Tibial artery (tissue), 4 donors: ENCODE measurements around the gene KLHL3.

ENCODE experiments used
- DNase-seq, 2 donors: peaks; one replicate each; pipeline ENCODE4 v3.0.0-alpha.2; 2019
- H3K27ac ChIP-seq, 2 donors: fragments of 200-600 bp; sonication (generic) in 1 of 2; 1 replicate in 1 of 2; 2 replicates in 1 of 2; pipeline ENCODE4 v1.5.1; 2018 to 2019; ENCODE audit warnings: mild to moderate bottlenecking in 1 of 2
- H3K27me3 ChIP-seq, 2 donors: fragments of 200-600 bp; sonication (generic) in 1 of 2; one replicate each; pipeline versions ENCODE4 v1.5.1 to v1.6.0; 2016 to 2019
- H3K36me3 ChIP-seq, 3 donors: fragments of 200-600 bp; sonication (generic) in 2 of 3; one replicate each; pipeline ENCODE4 v1.5.1; 2016 to 2019; ENCODE audit warnings: mild to moderate bottlenecking in 2 of 3
- H3K4me1 ChIP-seq, 4 donors: fragments of 200-600 bp; sonication (generic) in 2 of 4; 1 replicate in 3 of 4; 2 replicates in 1 of 4; pipeline ENCODE4 v1.5.1; 2016 to 2019
- H3K4me3 ChIP-seq, 2 donors: fragments of 200-600 bp; sonication (generic) in 1 of 2; 1 replicate in 1 of 2; 2 replicates in 1 of 2; pipeline ENCODE4 v1.5.1; 2018 to 2019; ENCODE audit warnings: mild to moderate bottlenecking in 2 of 2
- H3K9me3 ChIP-seq, 3 donors: fragments of 200-600 bp; sonication (generic) in 1 of 3; one replicate each; pipeline ENCODE4 v1.5.1; 2016 to 2019
- intact Hi-C: fragments of 100-400 bp; cut with DNase I; formaldehyde crosslinking; loops from one replicate; pipeline ENCODE4 v1.15.0; 2023; ENCODE audit warnings: low total_unique reads
- TF ChIP-seq, protein P1 (sequence below), 2 experiments: fragments of 200-600 bp in 1 of 2; fragments of 450-650 bp in 1 of 2; IDR thresholded peaks; one replicate each; pipeline ENCODE4 v1.5.1; 2017 to 2019; ENCODE audit warnings: antibody characterized with exemption in 2 of 2, mild to moderate bottlenecking in 1 of 2, moderate library complexity in 1 of 2

KLHL3 gene

DNA sequence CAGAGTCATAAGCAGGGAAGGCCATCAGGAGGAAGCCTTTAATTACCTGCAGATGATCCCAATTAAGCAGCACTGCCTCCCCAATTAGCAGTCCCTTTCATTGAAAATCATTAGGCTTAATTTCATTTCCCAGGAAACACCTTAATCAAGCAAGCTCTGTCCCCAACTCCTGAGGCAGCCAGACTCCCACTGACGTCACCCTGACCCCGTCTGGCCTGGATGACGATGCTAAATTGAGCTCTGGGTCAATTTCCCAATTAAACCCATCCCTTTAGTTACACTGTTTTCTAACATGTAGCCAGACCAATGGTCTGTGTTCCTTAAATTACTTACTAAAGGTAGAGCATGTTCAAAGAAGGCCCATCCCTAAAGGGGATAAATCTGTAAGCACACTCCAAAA is 152.8 kb downstream of the KLHL3 start:
- no peaks in the 10 kb centered on the region for H3K4me1 ChIP-seq
- no peaks in the 10 kb centered on the region for H3K9me3 ChIP-seq
- H3K4me3 ChIP-seq, result no peak overlapping the region
- no peak for DNase-seq
- no peaks in the 10 kb centered on the region for H3K36me3 ChIP-seq
- H3K27ac ChIP-seq, result no peak overlapping the region
- intact Hi-C loops, result no loop called here
- no peaks in the 10 kb centered on the region for H3K27me3 ChIP-seq
- TF ChIP-seq, protein P1, sequence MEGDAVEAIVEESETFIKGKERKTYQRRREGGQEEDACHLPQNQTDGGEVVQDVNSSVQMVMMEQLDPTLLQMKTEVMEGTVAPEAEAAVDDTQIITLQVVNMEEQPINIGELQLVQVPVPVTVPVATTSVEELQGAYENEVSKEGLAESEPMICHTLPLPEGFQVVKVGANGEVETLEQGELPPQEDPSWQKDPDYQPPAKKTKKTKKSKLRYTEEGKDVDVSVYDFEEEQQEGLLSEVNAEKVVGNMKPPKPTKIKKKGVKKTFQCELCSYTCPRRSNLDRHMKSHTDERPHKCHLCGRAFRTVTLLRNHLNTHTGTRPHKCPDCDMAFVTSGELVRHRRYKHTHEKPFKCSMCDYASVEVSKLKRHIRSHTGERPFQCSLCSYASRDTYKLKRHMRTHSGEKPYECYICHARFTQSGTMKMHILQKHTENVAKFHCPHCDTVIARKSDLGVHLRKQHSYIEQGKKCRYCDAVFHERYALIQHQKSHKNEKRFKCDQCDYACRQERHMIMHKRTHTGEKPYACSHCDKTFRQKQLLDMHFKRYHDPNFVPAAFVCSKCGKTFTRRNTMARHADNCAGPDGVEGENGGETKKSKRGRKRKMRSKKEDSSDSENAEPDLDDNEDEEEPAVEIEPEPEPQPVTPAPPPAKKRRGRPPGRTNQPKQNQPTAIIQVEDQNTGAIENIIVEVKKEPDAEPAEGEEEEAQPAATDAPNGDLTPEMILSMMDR (IDR thresholded peaks at IDR 0.05), result no peak

DNA sequence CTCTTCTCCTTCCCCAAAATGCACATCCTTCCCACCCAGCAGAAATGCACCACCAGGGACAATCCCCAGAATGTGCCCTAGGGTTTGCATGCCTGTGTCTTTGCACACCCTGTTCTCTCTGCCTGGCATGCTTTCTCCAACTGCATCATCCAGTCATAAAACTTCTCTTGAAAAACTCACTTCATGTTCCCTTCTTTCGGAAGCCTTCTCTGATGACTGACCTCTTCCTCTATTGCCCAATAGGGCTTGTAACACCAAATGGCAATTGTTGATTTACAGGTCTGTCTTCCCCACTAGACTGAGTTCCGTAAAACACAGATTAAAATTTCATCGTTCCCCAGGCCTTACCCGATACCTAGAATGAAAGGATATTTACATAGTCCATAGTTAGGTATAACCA is 153.7 kb downstream of the KLHL3 start:
- no peaks in the 10 kb centered on the region for H3K4me1 ChIP-seq
- H3K27ac ChIP-seq, result no peak overlapping the region
- H3K36me3 ChIP-seq, result no peaks in the 10 kb centered on the region
- H3K4me3 ChIP-seq, result no peak overlapping the region
- no peak for DNase-seq
- TF ChIP-seq, protein P1 (IDR thresholded peaks at IDR 0.05), result no peak
- H3K9me3 ChIP-seq, result no peaks in the 10 kb centered on the region
- no peaks in the 10 kb centered on the region for H3K27me3 ChIP-seq
- intact Hi-C loops, result no loop called here

DNA sequence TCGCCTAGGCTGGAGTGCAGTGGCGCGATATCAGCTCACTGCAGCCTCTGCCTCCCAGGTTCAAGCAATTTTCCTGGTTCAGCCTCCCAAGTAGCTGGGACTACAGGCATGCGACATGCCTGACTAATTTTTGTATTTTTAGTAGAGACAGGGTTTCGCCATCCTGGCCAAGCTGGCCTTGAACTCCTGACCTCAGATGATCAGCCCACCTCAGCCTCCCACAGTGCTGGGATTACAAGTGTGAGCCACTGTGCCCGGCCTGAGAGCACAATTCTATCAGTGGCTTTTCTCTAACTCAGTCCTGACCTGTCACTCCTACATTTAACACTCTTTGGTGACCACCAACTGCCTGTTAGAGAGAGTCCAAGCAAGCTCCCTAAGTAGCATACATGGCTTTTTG is 154.1 kb downstream of the KLHL3 start:
- no peak for DNase-seq
- Histone ChIP-seq H3K27ac (no peak overlapping the region), H3K36me3 (no peaks in the 10 kb centered on the region), H3K4me1 (no peaks in the 10 kb centered on the region), H3K4me3 (no peak overlapping the region), H3K9me3 (no peaks in the 10 kb centered on the region), H3K27me3 (no peaks in the 10 kb centered on the region)
- TF ChIP-seq, protein P1 (IDR thresholded peaks at IDR 0.05), result no peak
- intact Hi-C loops, result no loop called here

DNA sequence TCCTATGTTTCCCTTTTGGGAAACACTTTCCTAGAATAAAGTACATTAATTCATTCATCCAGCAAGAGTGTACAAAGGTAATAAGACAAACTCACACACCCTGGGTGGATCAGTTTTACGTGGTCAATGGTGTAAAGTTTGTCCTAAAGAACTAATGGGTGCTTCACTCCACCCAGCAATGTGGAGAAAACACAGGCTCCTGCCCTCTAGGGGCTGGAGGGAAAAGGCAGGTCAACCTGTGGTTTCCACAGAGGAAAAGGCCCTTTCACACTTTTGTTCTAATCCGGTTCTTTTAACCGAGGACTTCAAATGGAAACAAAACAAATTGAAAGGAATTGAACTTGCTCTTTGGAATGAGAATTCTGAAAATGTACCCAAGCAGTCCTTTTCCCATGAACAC is 155.9 kb downstream of the KLHL3 start:
- H3K4me1 ChIP-seq, result no peaks in the 10 kb centered on the region
- no peaks in the 10 kb centered on the region for H3K9me3 ChIP-seq
- no peak for DNase-seq
- TF ChIP-seq, protein P1 (IDR thresholded peaks at IDR 0.05), result no peak
- intact Hi-C loops, result no loop called here
- no peak overlapping the region for H3K27ac ChIP-seq
- no peaks in the 10 kb centered on the region for H3K36me3 ChIP-seq
- no peak overlapping the region for H3K4me3 ChIP-seq
- no peaks in the 10 kb centered on the region for H3K27me3 ChIP-seq

DNA sequence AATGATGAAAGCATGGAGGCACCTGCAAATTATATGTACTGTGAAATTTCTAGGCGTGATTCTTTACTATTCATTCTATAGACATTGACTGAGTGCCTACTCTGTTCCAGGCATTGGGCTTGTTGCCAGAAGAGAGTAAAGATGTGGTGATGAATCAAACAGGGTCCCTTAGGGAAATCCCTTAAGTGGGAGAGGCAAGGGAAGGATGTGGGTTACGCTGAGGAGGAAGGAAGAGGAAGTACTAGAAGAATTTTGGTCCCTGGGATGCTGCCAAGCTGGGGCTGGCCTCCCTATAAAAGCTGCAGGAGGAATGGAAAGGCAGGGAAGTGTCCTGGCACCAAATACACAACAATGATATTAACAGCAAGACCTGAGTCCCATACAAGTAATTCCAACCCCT is 160.0 kb downstream of the KLHL3 start:
- Histone ChIP-seq H3K9me3 (no peaks in the 10 kb centered on the region), H3K27ac (no peak overlapping the region), H3K36me3 (no peaks in the 10 kb centered on the region), H3K4me3 (no peak overlapping the region), H3K4me1 (no peaks in the 10 kb centered on the region), H3K27me3 (no peaks in the 10 kb centered on the region)
- no peak for DNase-seq
- intact Hi-C loops, result no loop called here
- TF ChIP-seq, protein P1 (IDR thresholded peaks at IDR 0.05), result no peak

DNA sequence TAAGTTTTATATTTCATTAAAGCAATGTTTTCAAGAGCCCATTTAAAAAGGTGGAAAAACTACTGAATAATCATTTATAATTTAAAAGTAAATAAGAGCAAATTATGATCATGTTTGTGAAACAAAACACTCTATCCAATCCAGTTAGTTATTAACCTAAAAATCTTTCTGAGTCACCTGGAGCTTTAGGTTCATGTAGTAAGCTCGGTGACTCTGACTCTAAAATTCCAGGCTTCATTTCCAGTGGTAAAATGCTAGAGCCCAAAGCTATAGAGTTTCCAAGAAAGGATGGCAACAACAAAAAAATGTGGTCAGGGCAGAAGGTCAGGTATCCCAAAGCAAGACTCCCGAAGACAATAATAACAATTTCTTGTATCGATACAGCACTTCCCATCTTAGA is 160.7 kb downstream of the KLHL3 start:
- intact Hi-C loops, result no loop called here
- Histone ChIP-seq H3K4me1 (no peaks in the 10 kb centered on the region), H3K27ac (no peak overlapping the region), H3K9me3 (no peaks in the 10 kb centered on the region), H3K27me3 (no peaks in the 10 kb centered on the region), H3K36me3 (no peaks in the 10 kb centered on the region), H3K4me3 (no peak overlapping the region)
- no peak for DNase-seq
- TF ChIP-seq, protein P1 (IDR thresholded peaks at IDR 0.05), result no peak
